HG02798 (cell line): ENCODE data around the gene CAMK2B.

Experiments
- ATAC-seq: cut with Tn5 transposase; IDR thresholded peaks from one replicate; pipeline ENCODE4 v1.9.1; 2021; ENCODE audit warnings: mild to moderate bottlenecking; ENCODE audit not compliant: unreplicated experiment, poor library complexity

The CAMK2B gene

DNA sequence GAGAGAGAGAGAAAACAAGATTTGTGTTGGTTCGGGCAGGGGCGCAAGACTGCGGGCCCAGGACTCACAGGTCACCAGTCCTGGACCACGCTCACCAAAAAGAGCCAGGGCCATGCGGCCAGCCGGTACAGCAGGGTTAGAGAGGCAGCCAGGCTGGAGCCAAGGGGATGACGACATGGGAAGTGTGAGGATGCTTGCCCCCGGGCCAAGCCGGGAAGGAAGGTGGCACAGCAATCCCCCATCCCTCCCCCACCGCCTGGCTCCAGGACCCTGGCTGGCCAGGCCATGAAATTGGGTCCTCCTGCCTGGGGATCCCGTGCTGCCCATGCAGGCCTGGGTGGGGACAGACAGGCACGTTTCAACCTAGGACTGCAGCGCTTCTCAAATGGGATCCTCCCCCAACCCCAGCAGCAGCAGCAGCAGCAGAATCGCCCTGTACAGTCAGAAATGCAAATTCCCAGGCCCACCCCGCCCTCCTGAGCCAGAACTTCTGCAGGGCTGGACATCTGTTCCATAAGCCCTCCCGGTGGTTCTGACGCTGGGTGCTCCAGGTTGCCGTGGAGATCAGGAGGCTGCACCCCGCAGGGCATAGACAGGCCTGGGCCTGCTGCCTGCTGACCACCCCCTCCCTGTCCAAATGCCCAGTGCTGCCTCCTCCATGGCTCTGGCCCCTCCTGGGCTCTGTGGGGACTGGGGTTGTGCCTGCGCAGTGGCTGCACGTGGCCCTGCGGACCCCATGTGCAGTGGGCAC lies 89.6 kb downstream of the CAMK2B start:
- ATAC-seq = no peak

- ATAC-seq = no peak
Observed at GRCh38 chr7:44235066-44235465, 90.3 kb downstream of the CAMK2B start.

DNA sequence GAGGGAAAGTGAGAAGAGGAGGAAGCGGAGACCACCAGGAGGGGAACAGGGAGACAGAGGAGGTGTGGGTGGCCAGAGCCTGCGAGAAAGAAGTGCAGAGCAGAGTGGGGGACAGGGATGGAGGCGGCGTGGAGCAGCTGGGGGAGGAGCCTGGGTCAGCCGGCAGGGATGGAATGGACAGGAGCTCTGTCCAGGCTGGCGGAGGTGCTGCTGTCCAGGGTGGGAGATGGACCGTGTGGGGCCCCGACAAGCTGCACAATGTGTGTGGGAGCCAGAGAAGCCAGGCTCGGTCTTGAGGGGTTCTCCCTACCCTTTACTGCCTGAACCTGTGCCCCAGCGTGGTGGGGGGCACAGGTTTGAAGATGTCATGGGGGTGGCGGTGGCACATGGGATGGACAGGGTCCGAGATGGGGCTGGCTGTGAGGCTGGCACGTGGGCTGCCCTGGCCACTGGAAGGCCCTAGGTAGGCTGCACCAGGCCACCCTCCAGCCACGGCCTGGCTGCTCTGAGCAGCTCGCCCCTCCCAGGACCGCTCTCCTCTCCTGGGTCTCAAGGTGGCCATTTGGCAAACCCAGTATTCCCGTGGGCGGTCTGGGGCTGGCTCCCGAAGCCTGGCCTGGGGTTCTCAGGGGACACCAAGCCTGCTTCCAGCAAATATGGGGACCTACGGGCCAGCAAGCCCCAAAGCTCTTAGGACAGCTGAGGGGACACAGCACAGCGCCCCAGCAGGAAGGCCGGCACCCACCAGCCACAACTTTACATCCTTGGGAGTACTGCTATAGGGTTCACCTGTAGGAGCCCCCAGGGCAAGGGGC lies 92.3 kb downstream of the CAMK2B start:
- no peak for ATAC-seq

- ATAC-seq = no peak
Observed at GRCh38 chr7:44232396-44232795, 93.0 kb downstream of the CAMK2B start.

DNA sequence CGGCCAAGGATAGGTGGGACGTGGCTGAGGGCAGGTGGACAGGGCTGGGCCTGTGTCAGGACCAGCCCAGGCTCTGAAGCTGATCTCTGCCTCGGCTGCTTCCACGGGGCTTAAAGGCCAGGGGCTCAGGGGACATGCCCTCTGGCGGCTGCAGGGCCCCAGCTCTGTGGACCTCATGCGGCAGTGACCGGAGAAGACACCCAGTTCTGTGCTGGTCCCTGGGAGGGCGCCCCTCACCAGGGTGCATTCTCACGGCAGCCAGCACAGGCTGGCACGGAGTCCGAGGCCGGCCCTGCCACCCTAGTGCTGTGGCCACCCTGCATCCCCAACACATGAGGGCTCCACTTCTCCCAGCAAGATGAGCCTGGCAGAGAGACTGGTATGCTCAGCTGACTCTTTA lies 94.3 kb downstream of the CAMK2B start:
- ATAC-seq = no peak

GRCh38 chr7:44230286-44230685 lies 95.1 kb downstream of the CAMK2B start:
- no peak for ATAC-seq

DNA sequence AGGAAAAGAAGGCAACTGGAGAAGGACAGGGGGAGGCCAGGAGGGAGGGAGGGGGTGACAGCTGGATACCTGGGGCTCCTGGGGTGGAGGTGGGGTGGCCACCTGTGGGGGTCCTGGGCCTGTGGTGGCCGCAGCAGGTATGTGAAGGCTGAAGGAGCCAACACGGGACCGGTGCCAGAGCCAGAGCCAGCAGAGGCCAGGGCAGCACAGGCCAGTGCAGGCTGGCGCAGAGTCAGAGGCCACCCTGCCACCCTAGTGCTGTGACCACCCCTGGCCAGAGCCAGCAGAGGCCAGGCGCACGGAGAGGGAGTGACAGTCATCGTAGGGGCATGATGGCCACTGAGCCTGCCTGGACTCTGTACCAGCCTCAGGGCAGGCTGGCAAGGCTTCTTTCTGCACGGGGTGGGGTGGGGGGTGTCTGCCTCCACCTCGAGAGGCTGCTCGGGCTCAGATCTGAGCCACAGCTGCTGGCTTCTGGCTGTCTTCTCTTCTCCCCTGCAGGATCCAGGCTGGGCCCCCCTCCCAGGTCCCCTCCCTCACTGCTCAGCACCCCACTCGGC lies 95.8 kb downstream of the CAMK2B start:
- no peak for ATAC-seq

DNA sequence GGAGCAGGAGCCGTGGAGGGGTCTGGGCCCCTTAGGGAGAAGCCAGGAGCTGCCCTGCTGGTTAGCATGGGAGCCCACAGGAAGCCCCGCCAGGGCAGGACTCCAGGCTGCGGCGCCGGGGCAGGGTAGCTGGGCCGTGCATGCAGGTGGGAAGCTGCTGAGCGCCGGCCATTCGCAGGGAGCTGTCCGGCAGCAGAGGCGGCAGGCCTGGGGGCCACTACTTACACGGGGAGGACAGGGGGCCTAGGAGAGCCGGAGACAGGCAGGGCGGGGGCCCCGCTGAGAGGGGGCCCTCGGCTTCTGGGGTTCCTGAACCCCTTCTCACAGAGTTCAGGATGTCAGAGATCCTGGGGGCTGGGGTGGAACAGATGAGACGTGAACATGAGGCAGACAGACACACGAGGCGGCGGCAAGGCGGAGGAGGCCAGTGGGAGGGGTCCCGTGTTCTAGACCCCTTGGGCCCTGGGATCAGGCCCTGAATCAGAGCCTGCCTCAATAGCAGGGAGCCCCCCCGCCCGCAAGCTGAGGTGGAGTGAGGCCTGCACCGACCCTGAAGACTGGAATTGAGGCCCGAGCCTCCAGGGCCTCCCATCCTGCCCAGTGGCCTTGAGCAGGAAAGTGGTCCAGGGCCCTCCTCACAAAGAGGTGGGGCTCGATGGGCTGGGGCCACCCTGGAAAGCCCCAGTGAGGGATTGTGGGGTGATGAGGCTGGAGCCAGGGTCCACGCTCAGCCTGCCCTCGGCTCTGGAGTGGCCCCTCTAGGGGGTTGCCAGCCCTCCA lies 96.6 kb downstream of the CAMK2B start:
- no peak for ATAC-seq

GRCh38 chr7:44227911-44228310 lies 97.5 kb downstream of the CAMK2B start:
- no peak for ATAC-seq

DNA sequence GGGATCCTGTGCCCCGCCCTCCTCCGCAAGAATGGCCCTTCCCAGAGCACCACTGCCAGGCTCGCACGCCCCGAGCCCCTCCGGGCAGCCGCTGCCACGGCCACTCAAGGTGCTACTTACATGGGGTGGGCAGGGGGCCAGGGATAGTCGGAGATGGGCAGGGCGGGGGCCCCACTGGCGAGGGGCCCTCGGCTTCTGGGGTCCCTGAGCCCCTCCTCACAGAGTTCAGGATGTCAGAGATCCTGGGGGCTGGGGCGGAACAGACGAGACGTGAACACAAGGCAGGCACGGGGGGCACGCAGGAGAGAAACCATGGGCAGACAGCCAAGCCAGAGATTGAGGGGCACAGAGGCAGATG lies 99.0 kb downstream of the CAMK2B start:
- no peak for ATAC-seq

DNA sequence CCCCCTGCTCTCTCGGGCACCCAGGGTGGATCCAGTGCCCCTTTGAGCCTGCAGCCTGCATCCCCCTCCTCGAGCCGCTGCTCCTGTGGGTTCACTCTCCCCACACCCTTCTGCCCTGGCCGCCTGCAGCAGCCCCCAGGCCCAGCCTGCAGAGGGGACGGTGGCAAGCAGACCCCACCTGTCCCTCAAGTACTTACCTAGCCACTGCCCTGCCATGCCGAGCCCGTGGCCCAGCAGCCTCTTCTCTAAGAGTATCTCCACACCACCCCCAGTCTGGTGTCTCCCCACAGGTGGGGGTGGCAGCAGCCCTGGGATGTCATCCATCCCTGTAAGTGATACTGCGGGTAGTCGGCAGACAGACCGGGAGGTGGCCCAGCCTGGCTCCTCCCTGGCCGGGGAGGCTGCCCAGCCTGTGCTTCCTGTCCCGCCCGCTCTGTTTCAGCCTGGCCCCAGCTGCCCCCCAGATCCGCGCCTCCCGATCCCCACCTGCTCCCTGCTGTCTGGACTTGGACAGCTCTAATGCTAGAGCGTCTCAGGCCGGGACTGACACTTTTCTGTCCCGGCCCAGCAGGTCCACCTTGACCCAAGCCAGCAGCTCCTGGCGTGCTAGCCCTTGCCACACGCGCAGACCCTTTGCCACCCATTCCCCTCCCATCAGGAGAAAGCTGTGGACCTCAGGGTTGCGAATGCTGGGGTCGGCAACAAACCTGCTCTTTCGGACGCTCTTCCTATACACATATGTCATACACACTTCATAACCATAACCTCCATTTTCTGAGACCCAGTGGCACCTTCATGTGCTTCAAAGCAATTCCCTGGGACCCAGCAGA lies 99.6 kb downstream of the CAMK2B start:
- no peak for ATAC-seq

DNA sequence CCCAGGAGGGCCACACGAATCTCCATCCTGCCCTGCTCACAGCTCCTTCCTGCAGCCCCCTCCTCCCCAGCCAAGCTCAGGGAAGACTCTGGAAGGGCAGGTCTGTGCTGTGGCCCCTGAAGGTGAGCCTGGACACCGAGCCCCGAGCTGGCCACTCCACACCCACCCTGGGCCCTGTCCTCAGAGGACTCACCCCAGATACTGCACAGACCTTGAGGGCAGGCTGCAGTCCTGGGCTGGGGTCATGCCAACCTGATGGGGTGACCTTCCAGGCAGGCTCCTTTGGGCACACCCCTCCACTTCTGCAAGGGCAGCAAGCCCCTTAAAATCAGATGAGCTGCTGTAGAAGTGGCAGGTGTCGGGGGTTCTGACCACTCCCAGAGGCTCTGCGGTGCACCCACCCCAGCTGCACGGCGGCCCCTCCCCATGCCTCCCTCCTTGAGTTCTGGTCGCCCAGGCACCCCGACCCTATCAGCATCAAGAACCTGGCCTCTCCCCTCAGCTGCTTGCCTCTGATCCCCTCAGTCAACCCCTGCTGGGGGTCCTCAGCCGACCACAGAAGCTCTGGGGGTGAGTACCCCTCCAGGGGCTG lies 100.3 kb downstream of the CAMK2B start:
- no peak for ATAC-seq

- ATAC-seq = no peak
Observed at GRCh38 chr7:44224080-44224973, 101.1 kb downstream of the CAMK2B start.

GRCh38 chr7:44223362-44224079 lies 101.9 kb downstream of the CAMK2B start:
- no peak for ATAC-seq

DNA sequence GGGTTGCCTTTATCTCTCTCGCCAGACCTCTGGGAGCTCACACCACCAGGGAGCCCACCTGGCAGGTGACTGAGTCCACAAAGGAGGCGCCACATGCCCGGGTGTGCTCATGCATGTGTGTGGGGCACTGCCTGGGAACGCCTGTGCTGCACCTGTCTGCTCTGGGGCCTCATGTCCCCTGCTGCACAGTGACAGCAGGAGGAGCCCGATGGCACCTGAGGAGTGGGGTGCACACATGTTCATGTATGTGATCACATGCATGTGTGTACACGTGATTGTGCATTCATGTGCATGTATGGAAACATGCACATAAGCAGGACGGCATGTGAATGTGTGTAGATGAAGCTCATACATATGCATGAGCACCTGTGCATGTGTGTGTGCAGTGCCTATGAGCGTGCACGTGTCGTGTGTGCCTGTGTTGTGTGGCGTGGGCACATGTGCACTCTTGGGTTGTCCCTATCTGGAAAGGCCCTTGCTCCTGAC lies 102.6 kb downstream of the CAMK2B start:
- ATAC-seq = no peak

DNA sequence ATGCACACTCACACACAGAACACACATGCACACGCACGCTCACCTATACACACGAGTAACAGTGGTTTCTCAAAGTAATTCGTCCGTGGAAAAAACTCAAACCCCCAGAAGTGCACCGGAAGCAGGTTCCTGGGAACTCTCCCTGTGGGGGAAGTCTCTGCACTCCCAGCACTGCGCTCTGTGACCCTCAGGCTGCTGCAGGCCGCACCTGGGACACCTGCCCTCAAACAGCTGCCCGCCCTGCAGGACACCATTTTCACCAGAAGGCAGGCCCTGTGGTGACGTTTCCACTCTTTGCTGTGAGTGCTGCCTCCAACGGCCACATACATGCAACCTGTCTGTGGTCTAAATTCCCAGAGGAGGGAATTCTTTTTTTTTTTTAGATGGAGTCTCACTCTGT lies 103.3 kb downstream of the CAMK2B start:
- ATAC-seq = no peak

DNA sequence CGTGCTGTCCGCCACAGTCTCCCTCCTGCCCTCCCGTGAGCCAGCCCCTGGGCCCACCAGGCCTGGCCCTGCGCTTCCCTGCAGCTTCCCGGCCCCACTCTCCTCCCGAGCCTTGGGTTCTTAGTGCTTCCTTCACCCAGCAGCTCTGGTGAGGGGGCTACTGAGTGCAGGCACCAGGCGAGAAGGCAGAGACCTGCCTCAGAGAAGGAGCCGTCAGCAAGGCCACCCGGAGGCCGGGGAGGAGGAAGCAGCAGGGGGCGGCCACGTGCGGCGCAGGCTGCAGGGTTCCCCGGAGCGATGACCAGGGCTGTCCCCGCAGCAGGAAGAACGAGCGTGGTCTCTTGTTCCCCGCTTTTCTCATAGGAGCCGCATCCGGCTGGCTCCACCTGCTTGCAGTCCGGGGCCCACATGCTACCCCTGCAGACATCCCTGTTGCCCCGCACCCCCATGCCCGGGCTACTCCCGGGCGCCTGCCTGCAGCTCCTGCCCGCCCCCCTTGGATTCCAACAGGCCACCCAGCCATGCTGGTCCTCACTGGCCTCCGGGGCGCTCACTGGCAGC lies 104.1 kb downstream of the CAMK2B start:
- no peak for ATAC-seq
